Uterus (tissue), 2 donors: Measurements from ENCODE around the gene BIN2.

Source experiments
- POLR2A ChIP-seq, 2 donors: fragments of 450-650 bp; IDR thresholded peaks; one replicate each; pipeline ENCODE4 v1.6.1; 2016; ENCODE audit warnings: antibody characterized with exemption in 2 of 2, mild to moderate bottlenecking in 1 of 2, moderate library complexity in 1 of 2
- TF ChIP-seq, protein P1 (sequence below), 4 experiments: fragments of 200-600 bp in 2 of 4; fragments of 450-650 bp in 2 of 4; sonication (generic) in 2 of 4; IDR thresholded peaks; one replicate each; pipeline ENCODE4 v1.5.1; 2016 to 2019; ENCODE audit warnings: antibody characterized with exemption in 4 of 4, mild to moderate bottlenecking in 2 of 4, moderate library complexity in 1 of 4

DNA sequence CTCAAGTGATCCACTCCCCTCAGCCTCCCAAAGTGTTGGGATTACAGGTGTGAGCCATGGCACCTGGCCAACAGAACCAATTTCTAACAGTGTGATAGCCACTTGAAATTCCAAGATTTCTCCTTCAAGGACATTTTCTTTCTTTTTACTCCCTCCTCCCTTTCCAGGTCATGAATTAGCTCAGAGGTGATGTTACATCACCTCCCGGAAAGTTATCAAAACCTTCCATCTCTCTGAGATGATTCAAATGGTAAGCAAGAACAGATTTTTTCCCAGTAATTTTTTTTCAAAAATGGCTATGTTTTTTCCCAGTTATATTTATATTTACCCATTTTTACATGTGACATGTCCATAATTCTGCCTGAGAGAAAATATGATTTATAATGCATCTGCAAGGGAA lies 38.1 kb downstream of the BIN2 start:
- no peak for TF ChIP-seq POLR2A (IDR thresholded peaks at IDR 0.05)
- TF ChIP-seq, protein P1, sequence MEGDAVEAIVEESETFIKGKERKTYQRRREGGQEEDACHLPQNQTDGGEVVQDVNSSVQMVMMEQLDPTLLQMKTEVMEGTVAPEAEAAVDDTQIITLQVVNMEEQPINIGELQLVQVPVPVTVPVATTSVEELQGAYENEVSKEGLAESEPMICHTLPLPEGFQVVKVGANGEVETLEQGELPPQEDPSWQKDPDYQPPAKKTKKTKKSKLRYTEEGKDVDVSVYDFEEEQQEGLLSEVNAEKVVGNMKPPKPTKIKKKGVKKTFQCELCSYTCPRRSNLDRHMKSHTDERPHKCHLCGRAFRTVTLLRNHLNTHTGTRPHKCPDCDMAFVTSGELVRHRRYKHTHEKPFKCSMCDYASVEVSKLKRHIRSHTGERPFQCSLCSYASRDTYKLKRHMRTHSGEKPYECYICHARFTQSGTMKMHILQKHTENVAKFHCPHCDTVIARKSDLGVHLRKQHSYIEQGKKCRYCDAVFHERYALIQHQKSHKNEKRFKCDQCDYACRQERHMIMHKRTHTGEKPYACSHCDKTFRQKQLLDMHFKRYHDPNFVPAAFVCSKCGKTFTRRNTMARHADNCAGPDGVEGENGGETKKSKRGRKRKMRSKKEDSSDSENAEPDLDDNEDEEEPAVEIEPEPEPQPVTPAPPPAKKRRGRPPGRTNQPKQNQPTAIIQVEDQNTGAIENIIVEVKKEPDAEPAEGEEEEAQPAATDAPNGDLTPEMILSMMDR (IDR thresholded peaks at IDR 0.05), result no peak
